GM12873 (cell line): ENCODE data around the gene PARD3B.

Source experiments
- CTCF ChIP-seq: IDR thresholded peaks from 2 replicates; pipeline ENCODE4 v1.5.1; 2012; ENCODE audit warnings: low read depth, mild to moderate bottlenecking, moderate library complexity, low read length, control low read depth; ENCODE audit not compliant: insufficient read depth; ENCODE audit errors: missing control alignments

Gene PARD3B

GRCh38 chr2:205377324-205377723 lies 832.0 kb downstream of the PARD3B start:
- no peak for TF ChIP-seq CTCF

DNA sequence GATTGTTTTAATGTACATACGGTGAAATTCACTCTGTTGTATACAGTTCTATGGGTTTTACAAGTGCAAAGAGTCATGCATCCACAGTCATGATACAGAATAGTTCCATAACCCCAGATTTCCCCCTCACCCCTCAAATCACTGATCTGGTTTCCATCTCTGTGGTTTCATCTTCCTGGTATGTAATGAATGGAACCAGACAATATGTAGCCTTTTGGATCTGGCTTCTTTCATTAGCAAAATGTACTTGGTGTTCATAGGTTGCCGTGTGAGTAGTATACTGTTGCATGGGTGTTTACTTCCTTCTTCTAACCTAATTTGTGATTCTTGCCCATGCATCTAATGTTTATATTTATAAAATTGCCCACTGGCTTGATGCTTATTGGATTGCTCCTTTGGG lies 838.3 kb downstream of the PARD3B start:
- TF ChIP-seq CTCF = no peak

GRCh38 chr2:205386109-205386508 lies 840.8 kb downstream of the PARD3B start:
- no peak for TF ChIP-seq CTCF

DNA sequence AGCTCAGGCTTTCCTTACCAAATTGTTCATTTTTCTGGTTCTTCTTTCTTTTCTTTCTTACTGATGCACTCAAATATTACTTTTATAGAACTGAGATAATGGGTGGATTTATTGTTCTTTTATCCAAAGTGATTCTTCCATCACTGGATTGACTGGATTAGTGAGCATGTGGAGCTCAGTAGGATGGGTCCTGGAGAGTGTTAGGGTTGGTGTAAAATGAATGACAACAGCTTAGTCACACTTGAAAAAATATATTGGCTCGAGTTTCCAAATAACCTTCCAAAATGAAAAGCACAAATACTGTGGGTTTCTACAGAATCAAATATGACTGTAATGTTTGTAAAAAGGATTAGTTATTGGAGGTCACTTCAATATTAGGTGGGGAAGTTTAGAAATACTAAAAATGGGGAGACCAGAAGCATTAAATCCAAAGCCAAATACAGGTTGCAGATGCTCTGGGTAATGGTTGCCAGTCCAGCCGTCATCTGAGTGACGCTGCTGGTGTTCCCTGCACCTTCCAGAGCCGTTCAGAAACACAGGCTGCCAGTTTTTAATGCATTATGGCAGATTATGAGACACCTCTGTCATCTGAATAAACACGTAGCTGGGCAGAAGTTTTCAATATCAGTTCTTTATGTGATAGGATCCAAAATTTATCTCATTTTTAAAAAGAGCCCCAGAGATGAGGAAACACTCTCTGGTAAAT lies 842.2 kb downstream of the PARD3B start:
- no peak for TF ChIP-seq CTCF

GRCh38 chr2:205390866-205391265 lies 845.6 kb downstream of the PARD3B start:
- no peak for TF ChIP-seq CTCF

GRCh38 chr2:205401511-205401910 lies 856.2 kb downstream of the PARD3B start:
- TF ChIP-seq CTCF = no peak

DNA sequence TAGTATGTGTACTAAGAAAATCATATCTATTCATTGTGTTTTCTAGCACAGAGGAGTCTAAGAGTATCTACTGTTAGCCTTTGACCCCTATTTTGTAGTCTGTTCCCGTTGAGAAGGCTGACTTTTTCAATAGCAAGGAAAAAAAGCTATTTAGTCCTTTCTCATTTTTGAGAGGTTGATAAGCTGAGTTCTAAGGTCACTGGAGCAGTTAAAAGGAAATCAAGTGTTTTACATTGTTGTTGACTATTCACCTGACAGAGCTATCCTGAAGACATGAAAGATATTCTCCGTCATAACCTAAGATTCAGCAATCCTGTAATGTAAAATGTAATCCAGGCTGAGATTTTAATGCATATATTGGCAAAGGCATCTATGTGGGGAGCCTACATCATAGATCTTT lies 856.7 kb downstream of the PARD3B start:
- no peak for TF ChIP-seq CTCF
